Mesenchymal stem cell (in vitro differentiated cells and primary cell): ENCODE results near the gene RBM14.
A peak's percentile ranks its signal among the peaks of the same experiment; 100 is the strongest.

Experiments used
- DNase-seq: peaks from one replicate; pipeline ENCODE4 v3.0.0-alpha.2; 2013
- H2AFZ ChIP-seq: one replicate; pipeline ENCODE4 v1.6.1; 2013; ENCODE audit warnings: low read depth, mild to moderate bottlenecking, control low read depth, inconsistent platforms, low read length, moderate library complexity
- H2AK5ac ChIP-seq: 2 replicates; pipeline ENCODE4 v1.6.1; 2013; ENCODE audit warnings: low read length, moderate library complexity, mild to moderate bottlenecking, inconsistent platforms; ENCODE audit not compliant: severe bottlenecking
- H2BK120ac ChIP-seq: one replicate; pipeline ENCODE4 v1.6.1; 2013; ENCODE audit warnings: low read depth, mild to moderate bottlenecking, inconsistent platforms, low read length, moderate library complexity
- H2BK12ac ChIP-seq, 2 experiments: one replicate each; pipeline ENCODE4 v1.6.1; 2013; ENCODE audit warnings: inconsistent platforms in 2 of 2, low read length in 2 of 2, mild to moderate bottlenecking in 2 of 2, moderate library complexity in 2 of 2, control low read depth in 1 of 2
- H2BK15ac ChIP-seq: one replicate; pipeline ENCODE4 v1.6.1; 2013; ENCODE audit warnings: mild to moderate bottlenecking, low read depth, inconsistent platforms; ENCODE audit not compliant: poor library complexity, severe bottlenecking
- H2BK5ac ChIP-seq: 2 replicates; pipeline ENCODE4 v1.6.1; 2013; ENCODE audit warnings: low read depth, mild to moderate bottlenecking, low read length, control low read depth, inconsistent platforms; ENCODE audit not compliant: poor library complexity, severe bottlenecking
- H3K14ac ChIP-seq, 2 experiments: one replicate each; pipeline ENCODE4 v1.6.1; 2013; ENCODE audit warnings: inconsistent platforms in 2 of 2, low read length in 2 of 2, control low read depth in 1 of 2, mild to moderate bottlenecking in 1 of 2, moderate library complexity in 1 of 2
- H3K18ac ChIP-seq, 2 experiments: one replicate each; pipeline ENCODE4 v1.6.1; 2013; ENCODE audit warnings: inconsistent platforms in 2 of 2, low read length in 2 of 2, control low read depth in 1 of 2, low read depth in 1 of 2, mild to moderate bottlenecking in 1 of 2
- H3K23ac ChIP-seq, 2 experiments: one replicate each; pipeline ENCODE4 v1.6.1; 2013; ENCODE audit warnings: inconsistent platforms in 2 of 2, low read length in 2 of 2, mild to moderate bottlenecking in 2 of 2, moderate library complexity in 2 of 2, control low read depth in 1 of 2
- H3K27ac ChIP-seq: 2 replicates; pipeline ENCODE4 v1.5.1; 2013; ENCODE audit warnings: mild to moderate bottlenecking, moderate library complexity, low read length, control low read depth, inconsistent platforms; ENCODE audit not compliant: poor library complexity, severe bottlenecking
- H3K27me3 ChIP-seq, 2 experiments: 2 replicates each; pipeline versions ENCODE4 v1.6.1 to v1.7.0; 2013; ENCODE audit warnings: low read length in 2 of 2, mild to moderate bottlenecking in 2 of 2, moderate library complexity in 2 of 2, control low read depth in 1 of 2, inconsistent platforms in 1 of 2; ENCODE audit not compliant: control insufficient read depth in 1 of 2, insufficient read depth in 1 of 2
- H3K36me3 ChIP-seq, 2 experiments: 2 replicates each; pipeline versions ENCODE4 v1.6.1 to v1.7.0; 2013; ENCODE audit warnings: low read length in 2 of 2, control low read depth in 1 of 2, inconsistent platforms in 1 of 2, low read depth in 1 of 2, mild to moderate bottlenecking in 1 of 2; ENCODE audit not compliant: insufficient read depth in 2 of 2, control insufficient read depth in 1 of 2
- H3K4ac ChIP-seq, 2 experiments: one replicate each; pipeline ENCODE4 v1.6.1; 2013; ENCODE audit warnings: inconsistent platforms in 2 of 2, low read length in 2 of 2, mild to moderate bottlenecking in 2 of 2, moderate library complexity in 2 of 2, control low read depth in 1 of 2, low read depth in 1 of 2
- H3K4me1 ChIP-seq: 2 replicates; pipeline ENCODE4 v1.6.1; 2013; ENCODE audit warnings: low read depth, low read length, control low read depth; ENCODE audit not compliant: control insufficient read depth, insufficient read depth
- H3K4me2 ChIP-seq: 2 replicates; pipeline ENCODE4 v1.6.1; 2013; ENCODE audit warnings: low read length, mild to moderate bottlenecking, inconsistent platforms; ENCODE audit not compliant: poor library complexity, severe bottlenecking
- H3K4me3 ChIP-seq, 2 experiments: 2 replicates each; pipeline versions ENCODE4 v1.5.1 to v1.7.0; 2013; ENCODE audit warnings: low read length in 2 of 2, mild to moderate bottlenecking in 2 of 2, control low read depth in 1 of 2, low read depth in 1 of 2; ENCODE audit not compliant: insufficient read depth in 1 of 2
- H3K79me1 ChIP-seq: replicated peaks from 2 replicates; pipeline ENCODE4 v1.6.1; 2013; ENCODE audit warnings: mild to moderate bottlenecking, control low read depth, low read length, inconsistent platforms; ENCODE audit not compliant: poor library complexity, severe bottlenecking
- H3K9ac ChIP-seq: 2 replicates; pipeline ENCODE4 v1.7.0; 2013; ENCODE audit warnings: mild to moderate bottlenecking, low read length, moderate library complexity
- H3K9me3 ChIP-seq: 2 replicates; pipeline ENCODE4 v1.7.0; 2013; ENCODE audit warnings: mild to moderate bottlenecking, low read length; ENCODE audit not compliant: control insufficient read depth
- H4K8ac ChIP-seq: one replicate; pipeline ENCODE4 v1.6.1; 2013; ENCODE audit warnings: inconsistent platforms, mild to moderate bottlenecking, low read length, moderate library complexity
- H4K91ac ChIP-seq: one replicate; pipeline ENCODE4 v1.6.1; 2013; ENCODE audit warnings: mild to moderate bottlenecking, low read length, inconsistent platforms
- WGBS: methylation state at CpG from one replicate; pipeline ENCODE4 v1.1.7; 2013; ENCODE audit warnings: mixed read lengths; 5-methylcytosine and 5-hydroxymethylcytosine counted together

The RBM14 gene

DNA sequence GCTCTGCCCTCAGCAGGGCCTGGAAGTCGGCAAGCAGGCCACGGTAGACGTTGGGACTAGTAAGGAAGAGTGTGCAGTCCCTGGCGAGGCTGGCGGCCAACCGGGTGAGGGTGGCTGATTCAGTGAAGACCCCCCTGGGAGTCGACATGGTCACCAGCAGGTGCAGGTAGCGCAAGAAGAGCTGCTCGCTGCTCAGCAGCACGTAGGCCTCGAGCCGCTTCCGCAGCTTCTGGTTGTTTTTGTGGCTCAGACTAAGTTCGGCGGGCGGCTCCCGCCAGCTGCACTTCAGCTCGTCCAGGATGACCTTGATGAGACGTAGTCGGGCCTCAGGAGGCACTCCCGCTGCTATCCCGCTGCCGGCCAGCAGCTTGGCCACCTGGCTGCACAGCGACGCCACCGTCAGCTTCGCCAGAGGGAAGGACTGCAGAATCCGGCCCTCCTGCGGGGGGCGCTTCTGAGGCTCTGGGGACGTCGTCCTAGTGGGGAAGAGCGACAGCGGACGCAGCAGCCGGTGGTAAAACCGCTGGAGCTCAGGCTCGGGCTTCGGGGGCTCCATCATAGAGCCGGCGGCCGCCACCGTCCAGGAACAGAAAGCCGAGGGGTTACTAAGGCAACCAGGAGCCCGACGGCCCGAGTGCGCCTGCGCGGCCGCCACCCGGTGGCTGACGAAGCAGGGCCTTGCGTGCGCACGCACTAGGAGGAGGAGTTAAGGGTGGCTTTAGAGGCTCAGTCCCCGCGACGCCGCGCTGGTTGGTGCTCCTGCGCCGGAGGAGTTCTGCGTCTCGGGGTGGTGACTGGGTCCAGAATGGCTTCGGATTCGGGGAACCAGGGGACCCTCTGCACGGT is 23.8 kb upstream of the RBM14 start, which contains the start of the genes CCDC87 and CCS:
CCDC87 (minus strand) TSS at position 607 of the 846 bp plus-strand sequence; CDS start at position 559, 48 bp downstream.
CCS (plus strand) TSS at position 729 of the 846 bp plus-strand sequence; CDS start at position 806, 77 bp downstream.
- peak within 1 kb of the TSS in 1 of 2 experiments; percentile 38 for H2BK12ac ChIP-seq
- 16% methylated on average over 68 of the region's 68 CpGs for WGBS

DNA sequence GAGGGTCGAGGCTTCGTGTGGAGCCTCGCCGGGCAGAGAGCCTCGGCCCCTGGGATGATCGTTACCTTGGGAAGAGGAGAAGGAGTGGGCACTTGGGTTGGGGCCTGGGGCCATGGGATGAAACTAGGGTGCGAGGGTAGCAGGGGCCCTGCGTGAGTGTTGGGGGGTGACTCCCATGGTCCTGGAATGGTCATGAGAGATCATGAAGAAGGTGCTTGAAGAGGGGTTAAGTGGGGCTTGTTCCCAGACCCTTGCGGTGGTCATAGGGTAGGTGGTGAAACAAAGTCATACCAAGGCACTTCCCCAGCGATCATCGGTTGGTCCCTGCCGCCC is 23.2 kb upstream of the RBM14 start:
- DNase-seq, result no peak
- H2BK12ac ChIP-seq, result no peak overlapping the region
- H4K91ac ChIP-seq, result no peak overlapping the region
- H3K27ac ChIP-seq, result no peak overlapping the region
- peak overlapping the region; percentile 27 for H2BK120ac ChIP-seq
- H3K79me1 ChIP-seq, result peaks cover 28% of the 10 kb centered on the region
- peak overlapping the region; percentile 93 for H3K9ac ChIP-seq
- H2AFZ ChIP-seq, result peak overlapping the region; percentile 94
- H2BK5ac ChIP-seq, result no peak overlapping the region
- H3K36me3 ChIP-seq, result peaks cover 5 to 9% of the 10 kb centered on the region in 2 experiments
- peak overlapping the region in 1 of 2 experiments; percentile 89 for H3K4ac ChIP-seq
- peak overlapping the region; percentile 89 for H4K8ac ChIP-seq
- no peaks in the 10 kb centered on the region for H3K27me3 ChIP-seq
- no peak overlapping the region for H2BK15ac ChIP-seq
- peaks cover 15% of the 10 kb centered on the region for H3K4me1 ChIP-seq
- 21% methylated on average over 12 of the region's 12 CpGs for WGBS
- peak overlapping the region in 1 of 2 experiments; percentile 94 for H3K14ac ChIP-seq
- peak overlapping the region; percentile 73 to 95 for H3K18ac ChIP-seq
- H3K4me2 ChIP-seq, result peak overlapping the region; percentile 86
- no peak overlapping the region for H2AK5ac ChIP-seq
- no peak overlapping the region for H3K23ac ChIP-seq
- H3K9me3 ChIP-seq, result no peaks in the 10 kb centered on the region
- peak overlapping the region; percentile 67 to 92 for H3K4me3 ChIP-seq

More for the DNA sequence above, 23.8 kb upstream of the RBM14 start, which contains the start of the genes CCDC87 and CCS:
- peak within 1 kb of the TSS; percentile 89 for H4K8ac ChIP-seq
- peak within 1 kb of the TSS in 1 of 2 experiments; percentile 29 for H3K23ac ChIP-seq
- H2BK120ac ChIP-seq, result peak within 1 kb of the TSS; percentile 27
- peak within 1 kb of the TSS; percentile 86 for H3K4me2 ChIP-seq
- H3K79me1 ChIP-seq, result peaks cover 28% of the 10 kb centered on the region
- H3K18ac ChIP-seq, result peak within 1 kb of the TSS; percentile 73 to 95
- peak within 1 kb of the TSS; percentile 67 to 92 for H3K4me3 ChIP-seq
- peak within 1 kb of the TSS; percentile 23 for H2AK5ac ChIP-seq
- H3K9ac ChIP-seq, result peak within 1 kb of the TSS; percentile 93
- no peak within 1 kb of the TSS for H2BK5ac ChIP-seq
- H3K9me3 ChIP-seq, result no peaks in the 10 kb centered on the region
- H2BK15ac ChIP-seq, result no peak within 1 kb of the TSS
- H2AFZ ChIP-seq, result peak within 1 kb of the TSS; percentile 94
- peak within 1 kb of the TSS; percentile 14 for H4K91ac ChIP-seq
- H3K4ac ChIP-seq, result peak within 1 kb of the TSS in 1 of 2 experiments; percentile 89
- H3K14ac ChIP-seq, result peak within 1 kb of the TSS in 1 of 2 experiments; percentile 94
- no peaks in the 10 kb centered on the region for H3K27me3 ChIP-seq
- peaks cover 15% of the 10 kb centered on the region for H3K4me1 ChIP-seq
- peaks cover 5 to 9% of the 10 kb centered on the region in 2 experiments for H3K36me3 ChIP-seq
- no peak within 1 kb of the TSS for H3K27ac ChIP-seq
- peak; percentile 96 for DNase-seq

DNA sequence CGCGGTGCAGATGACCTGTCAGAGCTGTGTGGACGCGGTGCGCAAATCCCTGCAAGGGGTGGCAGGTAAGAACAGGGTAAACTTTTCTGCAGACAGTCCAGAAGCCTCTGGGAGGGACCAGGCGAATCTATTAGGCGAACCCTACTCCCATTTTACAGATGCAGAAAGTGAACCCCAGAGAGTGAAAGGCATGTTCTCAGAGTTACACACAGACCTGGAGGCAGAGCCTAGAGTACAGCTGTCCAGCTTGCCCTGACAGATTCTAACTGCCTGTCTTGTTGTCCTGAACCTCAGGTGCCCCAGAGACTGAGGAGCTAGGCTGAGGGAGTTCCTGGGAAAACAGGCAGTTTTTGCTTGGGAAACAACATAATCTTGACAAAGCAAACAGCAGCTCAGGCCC is 22.8 kb upstream of the RBM14 start:
- no peak overlapping the region for H2AFZ ChIP-seq
- H3K9ac ChIP-seq, result peak overlapping the region; percentile 93
- no peak overlapping the region for H2BK12ac ChIP-seq
- H3K4me1 ChIP-seq, result peaks cover 15% of the 10 kb centered on the region
- H4K91ac ChIP-seq, result peak overlapping the region; percentile 14
- peak overlapping the region; percentile 86 for H3K4me2 ChIP-seq
- peak overlapping the region in 1 of 2 experiments; percentile 95 for H3K18ac ChIP-seq
- WGBS, result 76% methylated on average over 7 of the region's 7 CpGs
- peak overlapping the region in 1 of 2 experiments; percentile 94 for H3K14ac ChIP-seq
- H2BK120ac ChIP-seq, result no peak overlapping the region
- no peaks in the 10 kb centered on the region for H3K9me3 ChIP-seq
- H4K8ac ChIP-seq, result no peak overlapping the region
- H2AK5ac ChIP-seq, result peak overlapping the region; percentile 23
- no peak for DNase-seq
- H3K4ac ChIP-seq, result no peak overlapping the region
- H2BK5ac ChIP-seq, result no peak overlapping the region
- H3K4me3 ChIP-seq, result peak overlapping the region; percentile 67 to 92
- H3K27me3 ChIP-seq, result no peaks in the 10 kb centered on the region
- H3K36me3 ChIP-seq, result peaks cover 5 to 9% of the 10 kb centered on the region in 2 experiments
- H3K23ac ChIP-seq, result peak overlapping the region in 1 of 2 experiments; percentile 29
- peaks cover 28% of the 10 kb centered on the region for H3K79me1 ChIP-seq
- H2BK15ac ChIP-seq, result no peak overlapping the region
- H3K27ac ChIP-seq, result no peak overlapping the region
